HG03575 (cell line): Measurements from ENCODE around the gene NHLRC2.
"Not testable (repeated sequence)": the region's sequence is repeated elsewhere in the genome, so short reads cannot be mapped to it uniquely, and the experiment has no call there.

ENCODE experiments used
- ATAC-seq: cut with Tn5 transposase; IDR thresholded peaks from one replicate; pipeline ENCODE4 v1.9.1; 2021; ENCODE audit not compliant: unreplicated experiment, insufficient number of reproducible peaks, low FRiP score; ENCODE audit errors: extremely low read depth

The NHLRC2 gene, protein sequence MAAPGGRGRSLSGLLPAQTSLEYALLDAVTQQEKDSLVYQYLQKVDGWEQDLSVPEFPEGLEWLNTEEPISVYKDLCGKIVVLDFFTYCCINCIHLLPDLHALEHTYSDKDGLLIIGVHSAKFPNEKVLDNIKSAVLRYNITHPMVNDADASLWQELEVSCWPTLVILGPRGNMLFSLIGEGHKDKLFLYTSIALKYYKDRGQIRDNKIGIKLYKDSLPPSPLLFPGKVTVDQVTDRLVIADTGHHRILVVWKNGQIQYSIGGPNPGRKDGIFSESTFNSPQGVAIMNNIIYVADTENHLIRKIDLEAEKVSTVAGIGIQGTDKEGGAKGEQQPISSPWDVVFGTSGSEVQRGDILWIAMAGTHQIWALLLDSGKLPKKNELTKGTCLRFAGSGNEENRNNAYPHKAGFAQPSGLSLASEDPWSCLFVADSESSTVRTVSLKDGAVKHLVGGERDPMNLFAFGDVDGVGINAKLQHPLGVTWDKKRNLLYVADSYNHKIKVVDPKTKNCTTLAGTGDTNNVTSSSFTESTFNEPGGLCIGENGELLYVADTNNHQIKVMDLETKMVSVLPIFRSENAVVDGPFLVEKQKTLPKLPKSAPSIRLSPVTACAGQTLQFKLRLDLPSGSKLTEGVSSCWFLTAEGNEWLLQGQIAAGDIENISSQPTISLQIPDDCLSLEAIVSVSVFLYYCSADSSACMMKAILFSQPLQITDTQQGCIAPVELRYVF

DNA sequence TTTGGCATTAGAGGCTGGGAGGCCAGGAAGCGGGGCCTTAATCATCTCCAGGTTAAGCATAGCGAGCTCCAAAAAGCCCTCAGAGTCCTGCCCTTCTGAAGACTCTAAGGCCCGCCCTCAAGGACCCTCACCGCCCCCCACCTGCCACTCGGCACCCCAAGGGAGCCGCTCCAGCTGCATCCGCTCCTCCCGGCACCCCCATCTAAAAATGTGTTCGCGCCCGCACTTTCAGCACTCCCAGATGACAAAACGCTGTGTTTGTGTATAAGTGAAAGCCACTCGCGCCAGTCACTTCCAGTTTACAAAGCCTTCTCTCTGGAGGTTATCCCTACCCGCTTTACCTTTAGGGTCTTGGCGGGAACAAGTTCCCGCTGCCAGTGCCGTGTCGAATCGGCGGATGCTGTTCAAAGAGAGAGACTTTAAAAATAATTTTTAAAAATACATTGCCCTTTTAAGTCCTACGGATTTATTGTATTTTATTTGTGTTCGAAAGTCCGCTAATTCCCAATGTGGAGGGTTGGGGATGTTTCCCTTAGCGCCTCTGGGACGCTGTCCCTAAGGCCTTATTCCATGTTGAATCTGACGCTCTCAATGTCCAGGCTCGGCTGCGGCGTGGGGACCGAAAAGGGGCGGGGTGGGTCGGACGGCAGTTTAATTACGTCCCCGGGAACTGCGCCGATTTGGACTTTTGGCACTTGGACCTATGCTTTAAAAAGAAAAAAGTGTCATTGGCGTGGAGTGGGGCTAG is at the start of gene NHLRC2, which contains the start of gene DCLRE1A:
Gene NHLRC2 (plus strand): TSS at position 649 of the 748 bp plus-strand sequence. CDS start 212 bp downstream, outside the sequence.
Gene DCLRE1A (minus strand): TSS at position 70 of the 748 bp plus-strand sequence. CDS start 900 bp downstream, outside the sequence.
- ATAC-seq: no peak

DNA sequence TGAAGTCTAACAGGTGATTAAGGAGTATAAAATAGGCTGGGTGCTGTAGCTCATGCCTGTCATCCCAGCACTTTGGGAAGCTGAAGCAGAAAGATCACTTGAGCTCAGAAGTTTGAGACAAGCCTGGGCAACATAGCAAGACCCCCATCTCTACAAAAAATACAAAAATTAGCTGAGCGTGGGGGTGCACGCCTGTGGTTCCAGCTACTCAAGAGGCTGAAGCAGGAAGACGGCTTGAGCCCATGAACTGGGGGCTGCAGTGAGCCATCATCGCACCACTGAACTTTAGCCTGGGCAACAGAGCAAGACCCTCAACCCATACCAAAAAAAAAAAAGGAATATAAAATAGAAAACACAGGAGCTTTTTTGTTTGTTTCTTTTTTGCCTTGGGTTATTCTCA is 48.0 kb upstream of the NHLRC2 start:
- ATAC-seq: no peak

DNA sequence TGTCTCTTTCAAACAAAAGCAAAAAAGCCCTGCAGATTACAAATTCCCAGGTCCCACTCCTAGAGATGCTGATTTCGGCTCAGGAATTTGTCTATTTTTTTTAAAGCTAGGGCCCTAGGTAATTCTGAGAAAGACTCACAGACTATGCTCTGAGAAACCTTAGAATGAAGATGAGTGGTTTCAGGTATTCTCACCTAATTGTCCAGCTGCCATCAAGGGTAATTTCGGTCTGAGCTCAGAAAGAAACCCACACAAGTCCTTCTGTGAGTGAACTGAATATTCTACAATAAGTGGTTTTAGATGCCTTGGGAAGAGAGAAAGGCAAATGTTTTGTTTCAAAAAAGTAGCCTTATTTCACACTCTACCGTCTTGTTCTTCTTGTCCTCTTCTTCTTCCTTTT is 46.3 kb upstream of the NHLRC2 start:
- ATAC-seq: no peak

DNA sequence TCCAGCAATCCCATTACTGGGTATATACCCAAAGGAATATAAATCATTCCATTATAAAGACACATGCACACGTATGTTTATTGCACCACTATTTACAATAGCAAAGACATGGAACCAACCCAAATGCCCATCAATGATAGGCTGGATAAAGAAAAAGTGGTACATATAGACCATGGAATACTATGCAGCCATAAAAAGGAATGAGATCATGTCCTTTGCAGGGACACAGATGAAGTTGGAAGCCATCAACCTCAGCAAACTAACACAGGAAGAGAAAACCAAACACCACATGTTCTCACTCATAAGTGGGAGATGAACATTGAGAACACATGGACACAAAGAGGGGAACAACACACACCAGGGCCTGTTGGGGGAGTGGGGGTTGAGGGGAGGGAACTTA is 39.8 kb upstream of the NHLRC2 start:
- not testable (repeated sequence) for ATAC-seq

DNA sequence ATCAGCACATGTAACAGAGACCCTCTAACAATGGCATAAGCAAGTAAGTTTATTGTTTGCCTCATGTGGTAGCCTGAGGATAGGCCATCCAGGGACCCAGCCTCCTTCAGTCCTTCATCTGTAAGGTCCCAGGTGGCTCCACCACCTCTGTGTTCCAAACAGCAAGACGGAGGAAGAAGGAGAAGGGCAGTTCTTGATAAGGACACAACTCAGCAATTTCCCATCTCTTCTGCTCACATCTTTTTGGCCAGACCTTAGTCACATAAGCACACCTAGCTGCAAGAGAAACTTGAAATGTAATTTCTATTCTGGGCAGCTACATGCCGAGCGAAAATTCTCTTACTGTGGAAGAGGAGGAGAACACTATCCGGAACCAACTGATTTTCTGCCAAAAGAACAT is 34.5 kb upstream of the NHLRC2 start:
- ATAC-seq: no peak

DNA sequence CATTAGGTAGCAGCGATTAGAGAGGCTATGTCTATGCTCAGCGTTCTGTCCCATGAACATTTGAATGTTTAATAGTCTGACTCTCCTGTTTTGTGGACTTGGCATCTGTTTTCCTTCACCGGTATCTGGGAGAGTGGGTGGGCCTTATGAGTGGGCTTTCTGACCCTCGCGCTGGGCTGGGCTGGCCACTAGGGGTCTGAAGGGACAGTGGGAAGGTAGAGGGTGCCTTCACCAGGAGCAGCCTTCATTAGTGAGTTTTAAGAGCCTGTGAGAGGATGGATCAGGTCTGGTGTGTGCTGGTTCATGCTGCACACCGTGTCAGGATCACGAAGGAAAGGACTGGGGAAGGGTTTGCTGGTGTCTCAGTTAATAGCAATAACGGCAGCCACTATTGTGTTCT is 34.0 kb upstream of the NHLRC2 start:
- ATAC-seq: no peak

DNA sequence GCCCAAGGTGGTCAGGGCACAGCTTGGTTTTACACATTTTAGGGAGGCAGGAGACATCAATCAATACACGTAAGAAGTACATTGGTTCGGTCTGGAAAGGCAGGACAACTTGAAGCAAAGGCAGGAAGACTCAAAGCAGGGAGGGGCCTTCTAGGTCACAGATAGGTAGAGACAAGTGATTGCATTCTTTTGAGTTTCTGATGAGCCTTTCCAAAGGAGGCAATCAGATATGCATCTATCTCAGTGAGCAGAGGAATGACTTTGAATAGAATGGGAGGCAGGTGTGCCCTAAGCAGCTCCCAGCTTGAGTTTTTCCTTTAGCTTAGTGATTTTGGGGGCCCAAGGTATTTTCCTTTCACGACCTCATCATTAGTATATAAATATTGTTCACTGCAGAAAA is 33.2 kb upstream of the NHLRC2 start:
- ATAC-seq: not testable (repeated sequence)

DNA sequence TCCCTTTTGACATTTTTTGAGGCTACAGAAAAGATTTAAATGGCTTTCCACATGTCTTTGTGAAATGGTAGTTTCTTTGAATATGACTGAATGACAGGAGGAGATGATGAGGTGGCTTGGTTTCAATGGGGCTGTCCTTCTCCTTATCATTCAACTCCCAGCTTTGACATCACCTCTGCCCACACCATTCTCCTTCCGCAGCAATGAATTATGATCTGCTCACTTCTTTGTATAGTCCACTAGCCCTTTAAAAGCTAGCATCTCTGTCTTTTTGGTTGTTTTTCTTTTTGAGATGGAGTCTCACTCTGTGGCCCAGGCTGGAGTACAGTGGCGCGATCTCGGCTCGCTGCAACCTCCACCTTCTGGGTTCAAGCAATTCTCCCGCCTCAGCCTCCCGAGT is 32.3 kb upstream of the NHLRC2 start:
- no peak for ATAC-seq

DNA sequence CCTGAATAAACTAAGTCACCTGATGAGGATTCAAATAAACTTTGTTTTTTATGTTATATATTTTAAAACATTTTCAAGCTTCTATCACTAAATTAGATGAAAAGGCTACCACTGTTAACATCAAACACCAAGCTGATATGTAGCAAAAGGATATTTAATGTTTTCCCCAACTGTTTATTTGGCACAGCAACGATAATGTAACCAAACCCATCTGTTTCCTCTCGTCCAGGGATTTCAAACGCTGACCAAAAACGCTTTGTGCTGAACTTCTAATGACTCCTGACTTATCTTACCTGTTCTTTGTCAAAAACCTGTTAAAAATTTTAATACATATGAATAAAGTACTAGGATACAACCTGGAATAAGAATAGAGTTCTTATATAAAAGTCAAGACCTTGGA is 31.1 kb upstream of the NHLRC2 start:
- no peak for ATAC-seq

DNA sequence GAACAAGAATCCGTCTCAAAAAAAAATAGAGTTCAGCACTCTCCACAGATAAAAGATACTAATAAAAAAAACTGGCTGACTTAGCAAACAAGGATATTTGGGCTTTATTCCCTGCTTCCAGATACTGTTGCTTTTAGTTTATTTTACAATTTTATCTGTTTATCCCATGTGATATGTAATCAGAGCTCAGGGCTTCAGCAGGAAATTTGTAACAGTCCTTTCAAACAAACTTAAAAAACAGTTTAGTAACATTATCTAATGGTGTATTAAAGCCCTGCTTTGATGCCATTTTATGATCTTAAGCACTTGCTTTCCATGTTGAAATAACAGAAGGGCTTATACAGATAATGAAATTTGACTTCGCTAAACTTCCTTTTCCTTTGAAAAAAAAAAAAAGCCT is 28.7 kb upstream of the NHLRC2 start:
- ATAC-seq: no peak

DNA sequence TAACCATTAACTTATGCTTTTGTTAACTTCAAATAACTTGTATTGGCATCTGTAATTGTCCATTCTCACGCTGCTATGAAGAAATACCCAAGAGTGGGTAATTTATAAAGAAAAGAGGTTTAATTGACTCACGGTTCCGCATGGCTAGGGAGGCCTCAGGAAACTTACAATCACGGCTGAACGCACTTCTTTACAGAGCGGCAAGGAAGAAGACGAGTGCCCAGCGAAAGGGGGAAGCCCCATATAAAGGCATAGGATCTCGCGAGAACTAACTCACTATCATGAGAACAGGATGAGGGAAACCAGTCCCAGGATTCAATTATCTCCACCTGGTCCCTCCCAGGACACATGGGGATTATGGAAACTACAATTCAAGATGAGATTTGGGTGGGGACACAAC is 25.9 kb upstream of the NHLRC2 start:
- not testable (repeated sequence) for ATAC-seq

DNA sequence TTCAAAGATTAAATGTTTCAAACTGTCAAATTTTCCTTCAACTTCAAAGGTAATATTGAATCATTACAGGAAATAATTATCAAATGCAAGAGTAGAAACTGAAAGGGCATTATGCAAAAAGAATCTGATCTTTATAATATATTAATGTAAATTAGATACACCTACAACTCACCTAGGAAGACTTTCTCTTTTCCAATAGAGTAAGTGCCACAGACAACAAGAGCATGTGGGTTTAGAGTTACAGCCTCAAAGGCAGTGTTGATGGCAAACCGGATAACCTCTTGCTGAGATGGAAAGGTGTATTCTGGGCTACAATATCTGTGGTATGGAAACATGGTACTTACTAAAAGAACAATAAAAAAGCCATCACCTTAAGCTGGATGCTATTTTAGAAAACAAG is 12.3 kb upstream of the NHLRC2 start:
- no peak for ATAC-seq

DNA sequence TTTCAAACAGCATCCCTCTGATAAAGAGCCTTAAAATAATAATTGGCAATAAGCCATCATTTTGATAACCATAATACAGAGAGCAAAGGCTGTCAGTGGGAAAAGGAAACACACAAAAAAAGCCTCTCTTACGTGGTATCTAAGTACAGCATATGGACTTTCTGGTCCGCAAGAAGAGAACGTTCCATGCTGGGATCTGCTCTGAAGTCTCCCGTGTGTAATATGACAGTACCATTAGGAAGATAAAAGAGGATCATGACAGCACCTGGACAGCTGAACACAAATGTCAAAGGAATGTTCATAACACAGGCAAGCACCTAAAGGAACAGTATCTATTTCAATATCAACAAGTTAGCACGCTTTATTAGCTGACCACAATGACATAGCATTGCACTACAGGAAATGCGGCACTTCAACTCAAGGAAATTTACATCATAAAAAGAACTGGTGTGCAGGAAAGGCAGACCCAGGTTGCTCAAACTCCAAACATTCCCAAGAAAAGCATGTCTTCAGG is 10.4 kb upstream of the NHLRC2 start:
- no peak for ATAC-seq

DNA sequence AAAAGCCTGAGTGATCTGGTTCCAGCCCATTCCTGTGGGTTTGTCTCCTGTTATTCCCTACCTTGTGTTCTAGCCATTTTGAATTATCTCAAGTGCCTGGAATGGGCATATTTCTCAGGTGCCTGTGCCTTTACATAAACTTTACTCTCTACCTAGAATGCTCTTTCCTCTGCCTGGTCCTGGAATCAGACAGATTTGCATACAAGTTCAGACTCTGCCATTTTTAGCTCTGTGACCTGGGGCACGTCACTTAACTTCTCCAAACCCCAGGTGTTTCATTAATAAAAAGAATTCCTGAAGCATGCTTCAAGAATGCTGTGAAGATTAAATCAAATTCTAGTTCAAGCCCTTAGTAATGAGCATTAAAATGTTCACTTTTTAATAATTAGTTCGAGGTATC is 8.4 kb upstream of the NHLRC2 start:
- no peak for ATAC-seq

DNA sequence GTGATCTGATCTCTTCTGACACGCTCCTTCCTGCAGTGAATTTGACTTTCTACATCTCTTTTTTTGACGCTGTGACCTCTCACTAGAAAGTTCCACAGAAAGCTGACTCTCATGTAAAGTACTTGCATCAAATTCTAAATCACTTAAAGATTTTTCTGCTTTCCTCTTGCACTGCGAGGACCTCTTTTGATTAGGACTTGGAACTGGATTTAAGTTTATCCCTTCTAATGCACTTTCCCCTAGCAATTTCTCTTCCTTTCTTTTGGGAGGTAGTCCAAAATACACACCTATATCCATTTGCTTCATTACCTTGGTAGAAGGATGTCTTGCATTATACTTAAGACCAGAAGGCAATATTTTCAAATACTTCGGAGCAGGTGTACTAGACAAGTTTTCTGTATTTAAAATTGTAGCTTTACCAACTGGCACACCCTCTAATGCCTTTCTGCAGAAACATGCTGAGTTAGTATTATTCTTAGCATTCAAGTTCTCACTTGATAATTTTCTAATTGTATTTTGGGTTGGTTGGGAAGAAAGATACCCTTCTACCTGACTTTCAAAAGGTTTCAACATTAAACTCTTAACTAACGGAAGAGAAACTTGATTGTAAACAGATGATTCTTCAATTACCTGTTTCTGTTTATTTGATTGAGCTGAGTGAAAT is 5.2 kb upstream of the NHLRC2 start:
- no peak for ATAC-seq

DNA sequence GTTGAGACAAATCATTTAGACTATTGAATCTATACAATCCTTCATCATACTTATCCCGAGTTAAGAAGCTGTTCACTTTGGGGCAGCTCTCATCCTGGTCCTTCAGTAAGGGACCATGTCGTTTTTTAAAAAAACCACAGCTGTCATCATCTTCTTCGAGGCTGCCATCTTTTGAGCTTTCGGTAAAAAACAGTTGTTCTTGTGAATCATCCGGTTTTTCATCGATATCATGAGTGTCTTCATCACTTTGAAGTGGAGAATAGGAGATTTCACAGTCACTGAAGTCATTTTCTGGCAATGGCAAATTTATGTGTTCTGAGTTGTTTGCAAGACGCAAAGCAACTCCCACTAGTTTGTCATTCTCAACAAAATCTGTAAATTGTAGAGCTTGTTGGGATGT is 4.5 kb upstream of the NHLRC2 start:
- ATAC-seq: no peak

DNA sequence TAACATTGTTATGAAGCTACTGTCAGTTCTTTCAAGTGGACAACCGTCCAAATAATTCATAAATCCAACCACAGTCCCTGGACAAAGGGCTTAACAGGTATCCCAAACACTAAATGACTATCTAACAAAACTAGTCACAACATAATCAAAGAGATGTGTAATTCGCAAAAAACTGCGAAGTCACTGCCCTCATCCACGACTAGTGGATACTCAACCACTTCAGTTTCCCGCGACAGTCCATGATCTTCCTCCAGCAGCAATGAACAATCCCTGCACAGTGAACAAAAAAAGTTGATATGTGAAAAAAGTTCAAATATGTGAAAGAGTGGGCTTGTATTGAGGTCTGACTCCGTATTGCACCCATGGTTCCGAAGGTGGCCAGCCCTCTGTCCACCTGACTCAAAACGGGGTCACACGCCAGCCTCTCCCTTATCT is 866 bp upstream of the NHLRC2 start:
- ATAC-seq: no peak

DNA sequence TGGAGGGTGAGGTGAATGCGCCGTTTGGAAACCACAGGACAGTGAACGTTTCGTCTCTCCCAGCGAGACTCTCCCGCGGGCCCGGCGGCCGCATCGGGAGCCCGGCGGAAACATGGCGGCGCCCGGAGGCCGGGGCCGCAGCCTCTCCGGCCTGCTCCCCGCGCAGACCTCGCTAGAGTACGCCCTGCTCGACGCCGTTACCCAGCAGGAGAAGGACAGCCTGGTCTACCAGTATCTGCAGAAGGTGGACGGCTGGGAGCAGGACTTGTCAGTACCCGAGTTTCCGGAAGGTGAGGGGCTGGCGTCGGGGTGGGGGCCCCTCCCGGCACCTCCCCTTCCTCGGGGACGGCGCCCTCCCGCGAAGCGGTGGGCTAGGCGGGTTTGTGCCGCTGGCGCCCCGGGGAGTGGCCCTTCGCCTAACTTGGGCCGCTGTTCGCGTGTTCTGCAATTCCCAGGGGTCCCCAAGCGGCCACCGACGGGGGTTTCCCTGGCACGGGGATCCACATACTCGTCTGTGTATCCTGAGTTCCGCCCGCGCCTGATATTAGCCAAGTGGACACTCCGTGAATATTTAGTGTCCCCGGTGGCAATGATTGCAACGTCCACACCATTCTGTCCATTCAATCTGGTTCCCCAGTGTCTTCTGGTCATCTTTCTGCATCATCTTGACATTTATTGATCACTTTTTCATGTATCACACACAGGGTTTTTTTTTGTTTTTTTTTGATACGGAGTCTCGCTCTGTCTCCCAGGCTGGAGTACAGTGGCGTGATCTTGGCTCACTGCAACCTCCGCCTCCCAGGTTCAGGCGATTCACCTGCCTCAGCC is 514 bp downstream of the NHLRC2 start:
- ATAC-seq: no peak
